Retinal pigment epithelial cell (primary cell): ENCODE measurements around the gene CD2.

Experiments
- DNase-seq: peaks from one replicate; pipeline ENCODE4 v3.0.0-alpha.2; 2010; ENCODE audit warnings: low read depth
- H3K4me3 ChIP-seq: 2 replicates; pipeline ENCODE4 v1.5.1; 2011; ENCODE audit warnings: mild to moderate bottlenecking, low read length, control low read depth, moderate library complexity
- TF ChIP-seq, protein P1 (sequence below): conservative IDR thresholded peaks from 2 replicates; pipeline ENCODE4 v1.5.1; 2011; ENCODE audit warnings: low read depth, low read length, control low read depth, inconsistent platforms

CD2 gene, protein sequence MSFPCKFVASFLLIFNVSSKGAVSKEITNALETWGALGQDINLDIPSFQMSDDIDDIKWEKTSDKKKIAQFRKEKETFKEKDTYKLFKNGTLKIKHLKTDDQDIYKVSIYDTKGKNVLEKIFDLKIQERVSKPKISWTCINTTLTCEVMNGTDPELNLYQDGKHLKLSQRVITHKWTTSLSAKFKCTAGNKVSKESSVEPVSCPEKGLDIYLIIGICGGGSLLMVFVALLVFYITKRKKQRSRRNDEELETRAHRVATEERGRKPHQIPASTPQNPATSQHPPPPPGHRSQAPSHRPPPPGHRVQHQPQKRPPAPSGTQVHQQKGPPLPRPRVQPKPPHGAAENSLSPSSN

DNA sequence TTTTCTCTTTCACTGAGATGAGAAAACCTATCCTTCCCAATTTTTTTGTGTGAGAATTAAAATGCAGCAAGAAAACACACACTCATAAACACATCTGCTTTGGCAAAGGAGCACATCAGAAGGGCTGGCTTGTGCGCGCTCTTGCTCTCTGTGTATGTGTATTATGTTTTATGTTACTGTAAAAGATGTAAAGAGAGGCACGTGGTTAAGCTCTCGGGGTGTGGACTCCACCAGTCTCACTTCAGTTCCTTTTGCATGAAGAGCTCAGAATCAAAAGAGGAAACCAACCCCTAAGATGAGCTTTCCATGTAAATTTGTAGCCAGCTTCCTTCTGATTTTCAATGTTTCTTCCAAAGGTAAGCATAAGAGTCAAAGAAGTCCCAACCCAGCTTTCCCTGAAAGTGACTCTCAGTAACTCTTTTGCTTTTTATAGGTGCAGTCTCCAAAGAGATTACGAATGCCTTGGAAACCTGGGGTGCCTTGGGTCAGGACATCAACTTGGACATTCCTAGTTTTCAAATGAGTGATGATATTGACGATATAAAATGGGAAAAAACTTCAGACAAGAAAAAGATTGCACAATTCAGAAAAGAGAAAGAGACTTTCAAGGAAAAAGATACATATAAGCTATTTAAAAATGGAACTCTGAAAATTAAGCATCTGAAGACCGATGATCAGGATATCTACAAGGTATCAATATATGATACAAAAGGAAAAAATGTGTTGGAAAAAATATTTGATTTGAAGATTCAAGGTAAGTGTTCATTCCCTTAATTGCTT, at the start of gene CD2:
CD2 (plus strand) TSS at position 233 of the 780 bp plus-strand sequence; CDS start at position 296, 63 bp downstream.
- TF ChIP-seq, protein P1, sequence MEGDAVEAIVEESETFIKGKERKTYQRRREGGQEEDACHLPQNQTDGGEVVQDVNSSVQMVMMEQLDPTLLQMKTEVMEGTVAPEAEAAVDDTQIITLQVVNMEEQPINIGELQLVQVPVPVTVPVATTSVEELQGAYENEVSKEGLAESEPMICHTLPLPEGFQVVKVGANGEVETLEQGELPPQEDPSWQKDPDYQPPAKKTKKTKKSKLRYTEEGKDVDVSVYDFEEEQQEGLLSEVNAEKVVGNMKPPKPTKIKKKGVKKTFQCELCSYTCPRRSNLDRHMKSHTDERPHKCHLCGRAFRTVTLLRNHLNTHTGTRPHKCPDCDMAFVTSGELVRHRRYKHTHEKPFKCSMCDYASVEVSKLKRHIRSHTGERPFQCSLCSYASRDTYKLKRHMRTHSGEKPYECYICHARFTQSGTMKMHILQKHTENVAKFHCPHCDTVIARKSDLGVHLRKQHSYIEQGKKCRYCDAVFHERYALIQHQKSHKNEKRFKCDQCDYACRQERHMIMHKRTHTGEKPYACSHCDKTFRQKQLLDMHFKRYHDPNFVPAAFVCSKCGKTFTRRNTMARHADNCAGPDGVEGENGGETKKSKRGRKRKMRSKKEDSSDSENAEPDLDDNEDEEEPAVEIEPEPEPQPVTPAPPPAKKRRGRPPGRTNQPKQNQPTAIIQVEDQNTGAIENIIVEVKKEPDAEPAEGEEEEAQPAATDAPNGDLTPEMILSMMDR = no peak
- H3K4me3 ChIP-seq = no peak within 1 kb of the TSS
- no peak for DNase-seq

DNA sequence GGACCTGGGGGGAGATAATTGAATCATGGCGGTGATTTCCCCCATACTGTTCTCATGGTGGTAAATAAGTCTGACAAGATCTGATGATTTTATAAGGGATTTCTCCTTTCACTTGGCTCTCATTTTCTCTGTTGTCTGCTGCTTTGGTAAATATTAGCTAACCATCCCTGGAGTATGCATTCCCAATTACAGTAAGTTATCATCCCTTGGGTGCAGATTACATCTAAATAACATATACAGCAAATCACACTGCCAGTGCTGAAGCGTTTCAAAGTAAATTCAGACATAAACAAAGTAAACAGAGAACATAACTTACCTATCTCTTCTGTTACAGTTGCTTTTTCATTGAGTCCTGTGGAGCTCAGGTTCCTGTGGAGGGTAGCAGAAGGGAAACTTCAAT, 48.1 kb upstream of the CD2 start:
- DNase-seq = no peak
- no peak overlapping the region for H3K4me3 ChIP-seq
- TF ChIP-seq, protein P1 = no peak

DNA sequence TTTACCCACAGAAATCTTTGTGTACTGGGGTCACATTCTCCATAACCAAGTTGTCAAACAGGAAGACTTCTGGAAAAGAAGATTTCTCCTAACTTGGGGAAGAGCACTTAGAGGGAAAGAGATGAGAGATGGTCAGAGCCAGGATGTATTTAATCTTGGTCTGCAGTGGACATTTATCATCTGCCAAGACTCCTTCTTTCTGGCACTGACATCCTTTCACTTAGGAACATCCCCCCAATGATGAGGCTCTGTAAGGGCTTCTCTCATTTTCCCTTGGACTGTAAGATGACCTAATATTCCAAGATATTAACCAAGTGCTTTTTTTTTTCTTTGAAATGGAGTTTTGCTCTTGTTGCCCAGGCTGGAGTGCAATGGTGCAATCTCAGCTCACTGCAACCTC, 47.4 kb upstream of the CD2 start:
- TF ChIP-seq, protein P1 = no peak
- no peak for DNase-seq
- H3K4me3 ChIP-seq = no peak overlapping the region

DNA sequence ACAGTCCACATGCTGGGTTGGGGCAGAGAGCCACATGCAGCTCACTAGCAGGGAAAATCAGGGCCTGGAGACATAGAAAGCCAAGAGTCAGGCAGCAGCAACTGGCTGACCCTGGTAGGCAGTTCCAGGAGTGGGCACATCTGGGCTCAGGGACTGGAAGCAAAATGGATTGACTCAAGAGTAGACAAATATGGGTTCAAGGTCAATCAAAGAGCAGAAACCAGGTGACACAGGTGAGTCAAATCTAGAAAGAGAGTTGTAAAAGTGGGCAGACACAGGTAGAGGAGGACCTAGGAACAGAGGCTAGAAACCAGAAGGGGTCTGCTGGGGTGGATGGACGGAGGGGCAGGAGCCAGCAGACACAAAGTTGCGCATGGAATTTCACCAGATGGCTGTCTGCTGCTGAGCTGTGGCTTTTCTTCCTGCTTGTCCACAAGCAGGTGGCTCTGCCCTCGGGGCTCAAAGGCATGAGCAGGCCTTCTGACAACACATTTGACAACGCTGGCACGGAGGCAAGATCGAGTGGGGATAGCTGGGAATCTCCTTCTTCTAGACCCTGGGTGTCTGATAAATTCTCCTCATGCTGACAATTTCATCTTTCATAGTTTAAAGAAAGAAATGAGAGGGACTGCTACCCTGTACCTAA, 45.9 kb upstream of the CD2 start:
- TF ChIP-seq, protein P1 = no peak
- H3K4me3 ChIP-seq = no peak overlapping the region
- DNase-seq = no peak

DNA sequence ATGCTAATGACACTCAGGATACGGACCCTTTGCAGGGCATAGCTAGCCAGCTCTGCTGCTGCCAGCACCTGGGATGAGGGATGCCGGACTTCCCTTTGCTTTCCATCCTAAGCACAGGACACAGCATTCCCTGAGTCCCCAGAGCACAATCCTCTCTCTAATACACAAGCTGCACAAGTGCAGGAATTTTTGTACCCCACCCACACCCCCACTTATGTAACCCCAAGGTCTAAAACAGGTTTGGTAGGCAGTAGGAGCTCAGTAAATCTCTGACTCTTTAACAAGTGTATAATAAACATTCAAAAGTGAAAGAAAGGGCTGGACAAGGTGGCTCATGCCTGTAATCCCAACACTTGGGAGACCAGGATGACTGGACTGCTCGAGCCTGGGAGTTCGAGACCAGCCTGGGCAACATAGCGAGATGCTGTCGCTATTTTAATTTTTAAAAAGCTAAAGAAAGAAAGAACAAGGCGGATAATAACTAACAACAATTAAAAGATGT, 44.5 kb upstream of the CD2 start:
- H3K4me3 ChIP-seq = no peak overlapping the region
- DNase-seq = no peak
- TF ChIP-seq, protein P1 = no peak

DNA sequence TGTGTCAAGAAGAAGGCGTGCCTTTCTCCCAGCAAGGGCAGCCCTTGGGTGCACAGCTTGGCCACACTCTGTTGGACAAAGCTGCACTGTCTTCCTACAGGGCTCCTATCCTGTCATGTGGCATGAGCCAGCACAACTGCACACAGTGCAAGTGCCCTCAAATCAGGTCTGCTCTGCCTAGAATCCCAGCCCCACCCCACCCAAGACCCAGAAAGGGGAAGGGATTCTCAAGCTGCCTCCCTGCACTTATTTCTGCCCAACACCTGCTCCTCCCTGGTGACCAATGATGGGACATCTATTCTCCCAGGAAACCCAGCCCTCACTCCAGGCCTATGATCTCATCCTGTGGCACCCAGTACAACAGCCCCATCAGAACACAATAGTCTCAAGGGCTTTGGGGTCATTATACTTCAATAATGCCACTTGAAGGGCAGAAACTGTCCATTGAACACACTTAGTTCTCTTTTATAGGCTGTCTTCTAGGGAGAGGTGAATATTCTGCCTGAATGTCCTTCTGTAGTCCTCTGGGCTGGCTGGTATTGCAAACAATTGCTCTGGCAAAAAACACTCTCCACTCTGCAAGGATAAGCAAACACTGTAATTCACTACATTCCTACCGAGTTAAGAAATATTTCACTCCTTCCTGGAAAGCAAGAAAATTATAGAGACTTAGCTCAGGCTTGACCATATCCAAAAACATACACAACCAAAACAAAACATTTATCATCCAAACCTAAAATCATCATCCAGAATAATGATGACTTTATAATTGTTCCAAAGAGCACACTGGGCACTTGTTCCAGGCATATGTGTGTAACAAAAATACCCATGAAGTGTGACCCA, 43.6 kb upstream of the CD2 start:
- TF ChIP-seq, protein P1 = no peak
- no peak for DNase-seq
- no peak overlapping the region for H3K4me3 ChIP-seq
